Mesenteric fat pad (tissue), 1 donor: ENCODE results near the gene FAM20A. TPM values are rescaled to one million over a fixed set of nuclear protein-coding genes. Genes with fewer than 3 reads are reported as not detected.

Experiments
- DNase-seq: peaks from one replicate; pipeline ENCODE4 v3.0.0-alpha.2; 2020; ENCODE audit warnings: low spot score
- total RNA-seq: library from RNA; stranded (reverse); fragmentation: NEBNext Ultra II Directional; extraction: Animal tissue kit (Norgen Biotek cat#: 25700); gene quantifications from one replicate; pipeline ENCODE4 v1.2.1, GENCODE V29; 2021
- donor health status: DM: yes; HTN: yes; CAD: no.

Gene FAM20A
- total RNA-seq, 1 donor from 2014 or later, result 25.6 TPM

DNA sequence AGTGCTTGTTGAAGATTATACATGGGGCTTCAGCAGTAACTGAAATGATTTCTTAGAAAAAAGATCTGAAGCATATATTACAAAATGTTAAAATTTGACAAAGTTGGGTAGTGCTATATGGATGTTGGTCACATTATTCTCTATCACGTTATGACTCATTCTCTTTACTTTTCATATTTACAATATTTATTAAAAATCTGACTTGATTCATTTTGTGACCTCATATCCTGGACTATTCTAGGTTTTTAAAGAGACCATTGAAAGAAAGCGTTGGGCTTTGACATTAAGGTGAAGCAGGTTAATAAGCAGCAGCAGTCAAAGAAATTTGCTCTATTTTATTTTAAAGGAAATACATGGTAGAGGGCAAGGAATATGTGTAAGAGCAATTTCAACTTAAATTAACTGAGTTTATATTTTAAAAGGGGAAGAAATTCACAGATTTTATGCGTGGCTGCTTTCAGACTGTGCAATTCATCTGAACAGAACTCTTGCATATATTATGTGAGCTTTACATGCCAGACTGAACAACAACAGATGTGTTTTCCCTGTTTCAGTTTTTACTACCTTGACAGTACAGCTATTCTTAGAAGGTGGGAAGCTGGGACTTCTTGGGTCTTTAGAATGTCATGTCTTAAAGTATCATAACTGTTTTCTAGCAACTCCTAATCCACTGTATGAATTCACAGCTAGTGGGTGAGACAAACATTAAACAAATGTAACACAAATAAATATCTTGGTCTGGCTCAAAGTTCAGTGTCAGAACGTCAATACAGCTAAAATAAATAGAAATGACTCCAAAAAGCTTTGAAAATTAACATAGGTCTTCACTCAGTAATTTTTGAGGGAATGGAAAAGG lies 10.4 kb upstream of the FAM20A start:
- DNase-seq, result no peak

DNA sequence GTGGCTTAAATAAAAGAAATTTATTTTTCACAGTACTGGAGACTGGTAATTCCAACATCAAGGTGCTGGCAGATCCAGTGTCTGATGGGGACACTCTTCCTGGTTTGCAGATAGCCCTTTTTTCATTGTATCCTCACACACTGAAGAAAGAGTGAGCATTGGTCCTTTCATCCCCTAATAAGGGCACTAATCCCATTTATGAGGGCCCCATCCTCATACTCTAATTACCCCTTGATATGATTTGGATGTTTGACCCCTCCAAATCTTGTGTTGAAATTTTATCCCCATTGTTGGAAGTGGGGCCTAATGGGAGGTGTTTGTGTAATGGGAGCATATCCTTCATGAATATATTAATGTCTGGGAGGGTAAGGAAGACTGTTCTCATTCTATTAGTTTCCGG lies 9.4 kb upstream of the FAM20A start:
- no peak for DNase-seq

DNA sequence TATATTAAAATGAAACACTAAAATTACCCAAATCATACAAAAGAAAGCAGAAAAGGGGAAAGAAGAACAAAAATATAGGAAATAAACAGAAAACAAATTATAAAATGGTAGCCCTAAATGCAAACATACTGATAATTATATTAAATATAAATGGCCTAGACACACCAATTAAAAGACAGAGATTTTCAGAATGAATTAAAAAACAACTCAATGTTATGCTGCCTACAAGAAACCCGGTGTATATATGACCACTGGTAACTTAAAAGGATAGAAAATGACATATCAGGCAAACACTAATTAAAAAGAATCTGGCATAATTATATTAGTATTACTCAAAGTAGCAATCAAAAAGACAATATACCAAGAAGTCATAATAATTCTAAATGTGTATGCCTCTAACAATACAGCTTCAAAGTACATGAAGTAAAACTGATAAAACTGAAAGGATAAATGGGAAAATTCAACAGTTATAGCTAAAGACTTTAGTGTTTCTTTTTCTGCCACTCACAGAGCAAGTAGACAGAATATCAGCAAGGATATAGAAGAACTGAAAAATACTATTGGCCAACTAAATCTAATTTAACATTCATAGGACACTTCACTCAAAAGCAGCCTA lies 7.5 kb upstream of the FAM20A start:
- no peak for DNase-seq

DNA sequence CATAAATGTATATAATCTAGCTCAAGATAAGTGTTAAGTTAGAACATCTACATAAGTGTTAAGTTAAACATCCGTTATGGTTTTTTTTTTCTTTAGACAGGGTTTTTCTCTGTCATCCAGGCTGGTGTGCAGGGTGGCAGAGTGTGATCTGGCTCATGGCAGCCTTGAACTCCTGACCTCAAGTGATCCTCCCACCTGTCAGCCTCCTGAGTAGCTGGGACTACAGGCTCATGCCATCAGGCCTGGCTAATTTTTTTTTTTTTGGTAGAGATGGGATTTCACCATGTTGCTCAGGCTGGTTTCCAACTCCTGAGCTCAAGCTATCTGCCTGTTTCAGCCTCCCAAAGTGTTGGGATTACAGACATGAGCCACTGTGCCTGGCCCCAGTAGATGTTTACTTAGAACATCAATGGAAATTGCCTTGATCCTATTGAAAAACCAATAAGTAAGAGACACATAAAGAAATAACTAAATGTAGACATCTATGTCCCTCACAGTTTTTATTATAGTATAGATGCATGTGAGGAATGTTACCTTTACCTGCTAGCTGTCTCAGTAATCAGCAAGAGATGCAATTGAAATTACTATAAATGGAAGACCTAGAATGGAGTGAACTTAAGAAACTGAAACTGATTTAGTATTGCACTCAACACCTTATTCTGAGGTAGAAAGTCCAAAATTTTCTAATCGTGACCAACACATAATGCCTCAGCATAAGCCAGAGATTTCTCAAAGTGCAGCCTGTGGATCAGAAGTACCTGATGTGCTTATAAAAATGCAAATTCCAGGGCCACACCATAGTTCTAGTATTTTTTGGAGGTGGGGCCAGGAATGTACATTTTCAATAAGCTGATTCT lies 5.5 kb upstream of the FAM20A start:
- no peak for DNase-seq

DNA sequence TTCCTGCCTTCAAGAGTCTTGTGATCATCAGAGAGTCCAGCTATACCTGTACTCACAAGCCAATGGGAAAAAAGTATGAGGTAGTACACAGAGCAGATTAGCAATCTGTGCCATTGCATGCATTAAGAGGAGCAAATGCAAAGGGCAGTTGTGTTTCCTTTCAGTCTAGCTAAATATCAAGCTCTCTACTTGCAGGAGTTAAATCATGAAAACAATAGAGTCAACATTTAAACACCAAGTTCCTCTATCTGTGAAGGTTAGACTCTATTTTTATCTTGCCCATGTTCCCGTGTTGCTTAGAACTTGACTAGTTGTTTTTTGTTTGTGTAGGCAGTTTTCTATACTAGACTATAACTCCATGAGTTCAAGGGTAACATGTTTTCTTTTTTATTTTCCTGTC lies 4.7 kb upstream of the FAM20A start:
- no peak for DNase-seq

DNA sequence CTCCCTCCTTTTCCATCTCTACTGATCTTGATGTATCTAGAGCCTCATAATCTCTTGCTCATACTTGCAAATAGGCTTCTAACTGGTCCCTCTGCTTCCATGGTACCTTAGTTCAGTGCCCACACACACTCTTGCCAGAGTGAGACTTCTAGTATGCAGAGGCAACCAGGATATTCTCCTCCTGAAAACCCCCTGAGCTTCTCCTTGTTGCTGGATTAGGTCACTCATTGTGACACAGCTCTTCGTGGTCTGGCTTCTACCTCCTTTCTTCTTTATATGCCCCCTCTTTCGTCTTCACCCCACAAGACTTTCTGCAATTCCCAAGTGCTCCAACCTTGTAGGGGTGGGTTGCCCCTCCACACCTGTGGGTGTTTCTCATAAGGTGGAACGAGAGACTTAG lies 2.5 kb upstream of the FAM20A start:
- no peak for DNase-seq

DNA sequence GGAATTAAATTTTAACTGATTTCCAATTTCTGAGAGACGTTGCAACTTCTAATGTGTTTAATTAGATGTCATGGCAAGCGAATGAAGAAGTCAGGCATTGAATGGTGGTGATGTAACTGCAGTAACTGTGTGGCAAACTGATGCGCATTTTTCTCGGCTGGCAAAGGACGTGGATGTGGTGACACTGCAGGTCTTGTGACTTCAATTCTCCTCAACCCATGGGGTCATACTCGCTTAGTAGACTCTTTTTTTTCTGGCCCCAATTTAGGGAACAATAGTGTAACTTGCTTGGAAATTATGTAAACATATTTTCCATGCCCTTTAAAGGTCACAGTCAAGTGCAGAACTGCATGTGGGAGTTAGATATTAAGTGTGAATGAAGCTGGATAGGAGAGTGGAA lies 1.9 kb upstream of the FAM20A start:
- no peak for DNase-seq

DNA sequence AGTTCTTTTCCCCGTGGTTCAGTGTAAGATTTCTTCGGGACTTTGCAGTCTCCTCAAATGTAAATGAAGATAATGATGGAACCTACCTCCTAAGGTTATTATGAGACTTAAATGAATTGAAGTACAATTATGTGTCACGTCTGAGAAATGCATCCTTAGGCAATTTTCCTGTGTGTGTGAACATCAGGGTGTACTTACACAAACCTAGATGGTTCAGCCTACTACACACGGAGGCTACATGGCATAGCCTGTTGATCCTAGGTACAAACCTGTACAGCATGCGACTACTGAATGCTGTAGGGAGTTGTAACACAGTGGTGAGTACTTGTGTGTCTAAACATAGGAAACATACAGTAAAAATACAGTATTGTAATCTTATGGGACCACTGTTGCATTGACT lies 1.1 kb upstream of the FAM20A start:
- DNase-seq, result no peak

DNA sequence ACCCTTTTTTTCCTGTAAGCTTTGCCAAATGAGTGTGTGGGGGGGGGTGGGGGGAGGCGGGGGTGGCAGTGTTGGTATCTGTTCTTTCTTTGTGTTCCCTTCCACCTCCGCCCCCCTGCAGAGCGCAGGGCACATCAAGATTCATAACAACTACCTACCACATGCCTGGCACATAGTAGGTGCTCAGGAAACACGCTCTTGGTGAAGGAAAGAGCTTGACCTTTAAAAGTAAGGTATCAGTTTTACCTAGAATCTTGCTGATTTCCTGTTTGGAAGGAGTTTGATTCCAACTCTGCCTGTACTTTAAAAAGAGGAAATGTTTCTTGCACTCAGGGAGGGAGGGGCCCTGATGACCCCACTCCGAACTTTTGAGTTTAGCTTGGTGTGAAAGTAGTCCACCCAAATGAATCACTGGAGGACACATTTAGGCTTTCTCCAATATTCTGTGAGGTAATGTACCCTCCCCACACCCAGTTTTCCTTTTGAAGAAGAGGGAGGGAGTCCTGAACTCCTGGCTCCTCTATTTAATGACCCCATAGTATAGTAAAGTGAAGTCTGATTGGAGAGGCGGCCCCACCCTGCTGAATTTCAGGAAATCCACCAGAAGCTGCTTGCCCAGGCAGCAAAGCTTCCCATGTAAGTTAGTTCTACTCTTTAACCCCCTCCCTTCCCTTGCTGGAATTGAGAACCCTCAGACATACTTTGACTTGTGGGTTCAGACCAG lies 560 bp upstream of the FAM20A start:
- DNase-seq, result no peak

DNA sequence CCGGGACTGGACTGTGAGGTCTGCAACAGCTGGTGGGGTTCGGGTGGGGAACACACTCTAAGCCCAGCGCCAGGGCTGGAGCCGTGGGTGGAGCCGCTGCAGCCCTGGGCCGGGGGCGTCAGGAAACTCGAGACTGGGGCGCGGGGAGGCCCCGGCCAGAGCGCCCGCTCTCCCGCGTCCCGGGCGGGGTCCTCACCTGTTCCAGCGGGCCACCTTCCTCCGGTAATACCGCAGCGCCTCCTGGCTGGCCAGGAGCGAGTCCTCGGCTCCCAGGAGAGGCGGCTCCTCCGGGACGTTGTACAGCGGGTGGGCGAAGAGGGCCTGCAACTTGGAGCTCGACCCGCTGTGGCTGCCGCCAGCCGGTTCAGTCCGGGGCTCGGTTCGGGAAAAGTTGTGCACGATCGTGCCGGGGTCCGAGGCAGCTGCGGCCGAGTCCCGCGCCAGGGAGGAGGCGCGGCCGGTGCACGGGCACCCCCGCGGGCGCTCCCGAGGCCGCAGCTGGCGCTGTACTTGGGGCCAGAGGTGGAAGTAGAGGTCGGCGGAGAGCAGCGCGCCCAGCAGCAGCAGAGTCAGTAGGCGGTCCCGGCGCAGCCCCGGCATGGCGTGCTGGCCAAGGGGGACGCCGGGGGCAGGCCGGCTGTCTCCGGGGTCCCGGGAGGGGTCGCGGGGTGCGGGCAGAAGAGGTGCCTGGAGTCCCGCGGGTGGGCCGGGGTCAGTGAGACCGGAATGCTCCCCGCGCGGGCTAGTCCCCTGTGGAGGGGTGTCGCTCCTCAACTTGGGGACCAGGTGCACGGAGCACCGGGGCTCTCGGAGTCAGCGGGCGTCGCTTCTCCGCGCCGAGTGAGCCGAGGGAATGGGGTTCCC lies 868 bp downstream of the FAM20A start:
- DNase-seq, result no peak

DNA sequence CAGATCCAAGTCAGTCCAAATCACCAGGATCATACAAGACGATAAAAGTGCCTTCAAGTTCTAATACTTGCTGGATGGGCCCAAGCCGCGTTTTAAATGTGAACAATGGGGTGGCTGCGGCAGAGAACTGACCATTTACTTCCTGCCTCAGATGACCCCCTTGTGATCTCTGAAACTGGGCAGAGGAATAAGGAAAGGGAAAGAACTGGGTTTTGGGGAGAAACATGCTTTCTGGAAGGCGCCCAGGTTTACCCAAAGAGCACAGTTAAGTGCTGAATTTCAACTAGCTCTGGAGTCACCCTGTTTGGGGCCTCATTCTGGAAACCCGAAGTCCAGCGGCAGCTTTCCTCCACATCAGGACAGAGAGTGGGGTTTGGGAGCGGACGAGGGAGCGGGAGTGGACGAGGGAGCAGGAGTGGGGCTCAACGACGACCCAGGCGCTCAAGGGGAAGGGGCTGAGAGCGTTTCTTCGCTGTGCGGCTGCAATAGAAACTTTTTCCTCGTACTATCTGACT lies 1.6 kb downstream of the FAM20A start:
- DNase-seq, result no peak

DNA sequence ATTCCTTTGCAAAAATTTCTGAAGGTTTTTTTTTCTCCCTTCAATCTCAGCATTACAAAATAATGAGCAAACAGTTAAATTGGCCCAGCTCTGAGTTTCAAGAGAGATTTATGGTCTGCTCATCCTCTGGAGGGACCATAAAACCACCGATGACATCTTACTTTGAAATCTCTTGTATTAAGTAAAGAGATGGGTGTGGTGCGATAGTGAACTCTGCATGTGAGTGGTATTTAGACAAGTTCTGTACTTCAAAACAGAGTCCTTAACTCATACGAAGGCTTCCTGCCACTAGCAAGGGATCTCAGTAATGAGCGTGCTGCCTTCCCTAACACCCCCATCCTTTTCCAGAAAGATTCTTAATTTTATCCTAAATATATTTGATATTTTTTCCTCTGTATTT lies 2.1 kb downstream of the FAM20A start:
- DNase-seq, result no peak

DNA sequence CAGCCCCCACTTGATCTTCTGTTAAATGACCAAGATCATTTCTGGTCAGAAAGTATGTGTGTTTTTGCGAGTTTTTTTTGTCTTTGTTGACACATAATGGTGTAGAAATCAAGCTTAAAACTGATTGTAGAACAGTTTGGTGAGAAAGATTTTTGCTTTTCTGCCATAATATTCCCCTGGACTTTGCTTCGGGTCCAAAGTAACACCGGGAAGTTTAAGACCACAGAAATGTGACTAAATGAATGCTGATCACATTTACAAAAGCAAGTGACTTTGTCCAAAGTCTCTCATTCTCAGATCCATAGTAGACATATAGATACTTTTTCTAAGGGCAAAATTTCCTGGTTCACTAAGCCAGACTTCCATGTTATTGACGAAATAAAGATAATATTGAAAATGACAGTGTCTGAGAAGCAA lies 2.6 kb downstream of the FAM20A start:
- DNase-seq, result no peak

DNA sequence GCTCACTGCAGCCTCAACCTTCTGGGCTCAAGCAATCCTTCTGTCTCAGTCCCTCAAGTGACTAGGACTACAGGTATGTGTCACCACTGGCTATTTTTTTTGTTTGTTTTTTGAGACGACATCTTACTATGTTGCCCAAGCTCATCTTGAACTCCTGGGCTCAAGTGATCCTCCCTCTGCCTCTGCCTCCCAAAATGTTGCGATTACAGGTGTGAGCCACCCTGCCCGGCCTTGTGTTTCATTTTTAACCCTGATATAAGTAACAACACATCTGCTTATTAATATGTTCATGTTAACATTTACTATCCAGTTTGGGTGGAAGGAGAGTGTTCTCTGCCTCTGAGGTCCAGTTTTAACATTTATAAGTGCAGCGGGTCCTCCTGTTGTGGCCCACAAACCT lies 3.1 kb downstream of the FAM20A start:
- no peak for DNase-seq

DNA sequence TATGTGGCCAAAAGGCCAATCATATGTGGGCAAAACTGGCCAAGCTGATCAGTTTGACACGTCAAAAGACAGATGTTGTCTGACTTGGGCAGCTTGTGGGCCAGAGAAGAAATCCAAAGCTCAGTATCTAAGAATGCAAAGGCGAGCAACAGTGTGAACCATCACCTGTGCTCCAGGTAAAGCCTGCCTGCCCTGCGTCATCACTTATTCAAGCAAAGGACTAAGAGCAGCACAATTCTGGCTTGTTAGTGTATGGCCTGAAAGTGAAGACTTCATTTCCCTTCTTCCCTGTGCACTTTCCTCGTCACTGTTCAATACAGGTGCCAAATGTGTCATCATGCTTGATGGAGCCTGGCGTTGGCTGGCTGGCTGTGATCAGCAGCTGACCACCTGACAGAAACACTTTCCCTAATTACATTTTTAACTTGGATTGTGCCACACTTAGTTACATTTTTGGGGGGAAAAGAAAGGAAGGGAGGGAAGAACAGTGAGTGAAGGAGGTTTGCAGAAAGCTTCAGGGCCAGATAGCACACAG lies 4.7 kb downstream of the FAM20A start:
- no peak for DNase-seq

DNA sequence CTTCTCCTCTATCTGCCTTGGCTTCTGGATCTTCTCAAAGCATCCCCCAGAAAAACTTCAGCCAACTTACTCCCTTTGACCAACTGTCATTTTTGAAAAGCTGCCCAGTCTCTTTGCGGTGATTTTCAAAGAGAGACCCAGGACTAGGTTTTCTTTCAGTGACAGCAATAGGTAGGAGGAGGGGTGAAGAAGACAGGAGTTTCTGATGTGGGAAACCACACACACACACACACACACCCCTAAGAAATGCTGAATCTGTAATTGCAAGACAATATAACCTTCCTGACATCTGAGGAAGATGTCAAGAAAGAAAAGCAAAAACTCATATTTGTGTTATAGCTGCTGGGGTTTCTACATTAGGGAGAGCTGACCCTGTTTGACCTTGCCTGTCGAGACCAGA lies 5.2 kb downstream of the FAM20A start:
- DNase-seq, result no peak

DNA sequence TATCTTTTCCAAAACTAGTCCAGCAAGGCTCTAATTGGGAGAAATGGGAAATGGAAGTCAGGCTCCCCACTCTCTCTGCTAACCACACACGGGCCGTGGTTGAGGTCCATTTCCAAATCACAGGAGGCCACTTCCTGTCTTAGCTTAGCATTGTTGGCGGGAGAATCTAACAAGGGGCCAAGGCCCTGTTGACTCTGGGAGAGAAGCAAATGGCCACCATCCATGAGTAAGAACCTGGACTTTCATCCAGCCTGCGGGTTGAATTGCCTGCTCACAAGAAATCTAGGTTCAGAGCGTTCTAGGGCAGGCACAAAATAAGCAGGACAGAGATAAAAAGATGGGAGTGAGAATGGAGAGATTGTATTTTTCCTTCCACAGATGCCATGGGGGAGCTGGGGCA lies 5.7 kb downstream of the FAM20A start:
- no peak for DNase-seq

DNA sequence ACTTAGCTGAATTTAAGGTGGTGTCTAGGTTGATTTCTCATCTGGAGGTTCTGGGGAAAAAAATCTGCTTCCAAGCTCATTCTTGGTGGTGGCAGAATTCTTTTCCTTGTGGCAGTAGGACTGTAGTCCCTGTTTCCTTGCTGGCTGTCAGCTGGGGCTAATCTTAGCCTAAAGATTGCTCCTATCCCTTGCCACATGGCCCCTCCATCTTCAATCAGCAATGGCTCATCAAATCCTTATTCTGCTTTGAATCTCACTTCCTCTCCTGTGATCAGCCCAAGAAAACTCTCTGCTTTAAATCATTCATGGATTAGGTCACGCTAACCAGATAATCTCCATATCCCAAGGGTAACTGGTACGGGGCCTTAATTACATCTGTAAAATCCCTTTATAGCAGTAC lies 6.6 kb downstream of the FAM20A start:
- DNase-seq, result no peak

DNA sequence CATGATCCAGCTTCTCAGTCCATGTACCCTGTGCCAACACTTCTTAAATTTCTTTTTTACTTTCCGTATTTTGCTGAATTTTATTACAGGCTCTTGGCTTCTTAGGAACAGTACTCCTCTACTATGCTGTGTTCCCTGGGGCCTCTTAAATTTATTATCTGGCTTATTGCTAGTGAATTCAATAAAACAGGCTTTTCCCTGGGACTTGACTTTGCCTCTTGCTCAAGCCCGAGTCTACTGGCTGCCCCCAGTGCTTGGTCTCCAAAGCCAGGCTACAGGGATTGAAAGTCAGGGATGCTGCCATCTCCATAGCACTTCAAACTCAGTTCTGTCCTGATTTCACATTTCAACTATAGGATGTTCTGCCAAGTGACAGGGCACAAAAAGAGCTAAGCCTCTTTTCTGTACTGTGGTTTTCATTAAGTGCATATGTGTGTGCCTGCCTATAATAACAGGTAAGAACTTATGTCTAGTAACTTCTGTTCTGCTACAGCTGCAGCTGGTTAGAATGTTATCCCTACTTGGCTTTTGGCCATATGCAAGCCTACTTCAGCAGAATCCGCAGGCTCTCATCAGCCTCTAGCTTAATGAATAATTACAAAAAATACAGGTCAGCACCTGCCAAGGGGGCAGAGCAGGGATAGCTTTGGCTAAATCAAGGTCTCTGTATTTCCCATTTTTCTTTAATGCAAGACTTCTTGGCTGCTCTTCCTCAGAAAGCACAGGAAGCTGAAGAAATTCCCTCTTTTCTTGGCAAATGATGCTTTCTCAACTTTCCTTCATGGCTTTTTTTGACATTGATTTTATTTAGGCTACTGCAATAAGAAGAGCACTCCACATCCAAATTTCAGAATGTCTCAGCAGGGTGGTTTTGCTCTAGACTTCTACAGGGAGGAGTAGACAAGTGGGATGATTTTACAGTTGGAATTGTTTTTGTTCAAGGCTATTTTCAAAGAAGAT lies 8.2 kb downstream of the FAM20A start:
- no peak for DNase-seq
